Gastrocnemius medialis (tissue), 4 donors: ENCODE results near the gene BICD1.

Source experiments
- CTCF ChIP-seq, 5 experiments: fragments of 450-650 bp in 3 of 5; fragments of 200-600 bp in 2 of 5; sonication (generic) in 2 of 5; IDR thresholded peaks in 4 of 5; conservative IDR thresholded peaks in 1 of 5; 1 replicate in 4 of 5; 2 replicates in 1 of 5; pipeline ENCODE4 v1.5.1; 2016 to 2019; ENCODE audit warnings: antibody characterized with exemption in 5 of 5, mild to moderate bottlenecking in 3 of 5, moderate library complexity in 3 of 5
- POLR2A ChIP-seq, 2 donors: fragments of 450-650 bp; IDR thresholded peaks; one replicate each; pipeline ENCODE4 v1.6.1; 2017; ENCODE audit warnings: antibody characterized with exemption in 2 of 2, mild to moderate bottlenecking in 2 of 2, moderate library complexity in 2 of 2

DNA sequence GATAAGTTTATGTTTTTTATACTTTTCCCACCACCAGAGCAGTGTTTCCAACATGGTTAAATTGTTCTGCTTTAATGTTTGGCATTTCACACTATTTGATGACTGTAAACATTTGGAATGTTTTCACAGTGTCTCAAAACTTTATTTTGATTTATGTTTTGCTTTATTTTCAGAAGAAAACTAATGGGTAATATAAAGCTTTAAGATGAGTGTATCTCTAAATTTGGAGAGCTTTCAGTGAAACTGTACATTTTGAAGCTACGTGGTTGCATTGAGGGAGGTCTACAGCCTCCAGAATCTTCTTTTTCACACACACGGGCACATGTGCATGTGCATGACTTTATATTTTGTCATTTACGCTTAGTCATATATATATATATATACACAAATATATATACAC lies 10.7 kb downstream of the BICD1 start:
- no peak for TF ChIP-seq POLR2A (IDR thresholded peaks at IDR 0.05)
- no peak for TF ChIP-seq CTCF (IDR thresholded peaks at IDR 0.05 in 4 of 5, conservative IDR thresholded peaks at IDR 0.05 in 1 of 5)
